NCI-H146 treated with DMSO at 0.1 percent for 48 hours (cell line): Measurements from ENCODE around the gene ZNF688.
"Not testable (repeated sequence)": the region's sequence is repeated elsewhere in the genome, so short reads cannot be mapped to it uniquely, and the experiment has no call there.

Experiments
- DNase-seq: peaks from one replicate; lab custom pipeline; 2025; ENCODE audit not compliant: unreplicated experiment; lab: John Stamatoyannopoulos, UW

ZNF688 gene

DNA sequence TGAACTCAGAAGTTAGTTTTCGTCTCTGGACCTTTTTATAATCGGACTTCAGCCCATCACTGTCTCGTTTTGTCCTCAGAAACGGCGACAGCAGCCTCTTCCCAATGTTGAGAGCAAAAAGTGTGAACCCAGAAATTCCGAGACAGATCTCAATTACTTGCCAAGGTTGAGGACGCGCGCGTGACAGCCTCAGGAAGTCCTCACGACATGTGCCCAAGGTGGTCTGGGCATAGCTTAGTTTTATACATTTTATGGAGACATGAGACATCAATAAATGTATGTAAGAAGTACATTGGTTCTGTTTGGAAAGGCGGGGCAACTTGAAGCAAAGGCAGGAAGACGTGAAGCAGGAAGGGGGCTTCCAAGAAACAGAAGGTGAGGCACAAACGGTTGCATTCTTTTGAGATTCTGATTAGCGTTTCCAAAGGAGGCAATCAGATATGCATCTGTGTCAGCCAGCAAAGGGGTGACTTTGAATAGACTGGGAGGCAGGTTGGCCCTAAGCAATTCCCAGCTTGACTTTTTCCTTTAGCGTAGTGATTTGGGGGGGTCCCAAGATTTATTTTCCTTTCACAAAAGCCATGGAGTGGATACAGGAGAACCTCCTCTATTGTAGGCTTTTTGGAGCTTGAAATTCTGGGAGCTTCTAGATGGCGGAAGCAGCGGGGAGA is 36.3 kb downstream of the ZNF688 start:
- DNase-seq, result no peak

DNA sequence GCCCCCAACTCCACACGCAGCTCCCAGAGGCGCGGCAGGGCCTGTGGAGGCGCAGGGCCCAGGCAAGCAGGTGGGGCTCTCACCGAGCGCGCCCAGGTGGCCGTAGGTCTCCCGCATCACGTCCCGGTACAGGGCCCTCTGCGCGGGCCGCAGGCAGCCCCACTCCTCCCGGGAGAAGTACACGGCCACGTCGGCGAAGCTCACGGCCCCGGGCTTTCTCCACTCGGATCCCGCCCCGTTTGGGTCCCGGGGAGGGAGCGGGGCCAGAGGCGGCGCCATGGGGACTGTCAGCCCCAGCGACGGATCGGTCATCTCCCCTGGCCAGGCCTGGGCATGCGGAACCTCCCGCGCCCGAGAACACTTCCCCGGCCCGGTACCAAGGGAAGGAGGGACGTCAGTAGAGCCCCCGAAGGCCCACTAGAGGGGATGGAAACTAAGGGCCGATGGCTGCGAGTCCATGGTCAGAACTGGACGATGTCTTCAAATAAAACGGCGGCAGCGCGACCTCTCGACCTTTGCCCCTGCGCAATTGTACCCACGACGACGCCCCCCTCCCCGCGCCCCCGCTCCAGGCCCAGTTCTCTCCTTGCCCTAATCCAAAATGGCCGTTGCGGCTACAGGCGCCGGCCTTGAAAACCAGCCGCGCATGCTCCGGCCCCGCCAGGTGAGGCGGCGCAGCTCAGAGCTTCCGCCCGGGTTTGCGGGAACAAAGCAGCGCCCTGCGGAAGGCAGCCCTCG is 37.0 kb downstream of the ZNF688 start, which contains the start of gene ZNF747:
TSS of gene ZNF747 (minus strand) at position 491 of the 738 bp plus-strand sequence. CDS start at position 312, 179 bp downstream.
- peak; percentile 83 for DNase-seq

- no peak for DNase-seq
These were observed 37.7 kb downstream of the ZNF688 start for GRCh38 chr16:30533748-30534367.

- no peak for DNase-seq
These were observed 38.4 kb downstream of the ZNF688 start for GRCh38 chr16:30533146-30533522.

- DNase-seq, result no peak
These were observed 39.0 kb downstream of the ZNF688 start for GRCh38 chr16:30532285-30533145.

- DNase-seq, result no peak
These were observed 41.1 kb downstream of the ZNF688 start for GRCh38 chr16:30530163-30531037.

DNA sequence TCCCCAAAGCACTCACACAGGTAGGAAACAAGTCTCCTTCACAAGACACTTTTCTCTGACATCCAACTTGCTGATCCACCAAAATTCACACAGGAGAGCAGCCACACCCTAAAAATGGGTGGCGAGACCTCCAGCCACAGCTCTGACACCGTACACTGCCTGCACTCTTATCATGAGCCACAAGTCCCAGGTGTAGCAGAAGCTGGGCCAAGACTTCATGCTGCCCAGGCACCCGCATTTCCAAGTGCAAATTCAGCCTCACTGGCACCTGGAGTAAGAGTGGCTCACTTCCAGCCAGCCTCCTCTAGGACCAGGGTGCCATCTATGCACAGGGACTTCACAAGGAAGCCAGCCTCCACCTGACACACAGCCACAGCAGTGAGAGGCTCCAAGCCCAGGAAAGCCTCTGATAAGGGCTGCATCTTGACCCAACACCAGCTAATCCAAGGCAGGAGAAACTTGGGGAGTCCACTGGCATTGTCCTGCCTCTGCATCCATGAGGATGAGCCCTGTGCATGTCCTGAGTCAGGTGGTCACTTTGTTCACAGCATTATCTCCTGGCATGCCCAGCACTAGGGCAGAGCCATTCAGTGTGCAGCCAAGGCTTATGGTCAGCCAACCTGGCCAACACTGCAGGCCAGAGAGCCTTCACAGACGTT is 42.6 kb downstream of the ZNF688 start:
- DNase-seq, result no peak

DNA sequence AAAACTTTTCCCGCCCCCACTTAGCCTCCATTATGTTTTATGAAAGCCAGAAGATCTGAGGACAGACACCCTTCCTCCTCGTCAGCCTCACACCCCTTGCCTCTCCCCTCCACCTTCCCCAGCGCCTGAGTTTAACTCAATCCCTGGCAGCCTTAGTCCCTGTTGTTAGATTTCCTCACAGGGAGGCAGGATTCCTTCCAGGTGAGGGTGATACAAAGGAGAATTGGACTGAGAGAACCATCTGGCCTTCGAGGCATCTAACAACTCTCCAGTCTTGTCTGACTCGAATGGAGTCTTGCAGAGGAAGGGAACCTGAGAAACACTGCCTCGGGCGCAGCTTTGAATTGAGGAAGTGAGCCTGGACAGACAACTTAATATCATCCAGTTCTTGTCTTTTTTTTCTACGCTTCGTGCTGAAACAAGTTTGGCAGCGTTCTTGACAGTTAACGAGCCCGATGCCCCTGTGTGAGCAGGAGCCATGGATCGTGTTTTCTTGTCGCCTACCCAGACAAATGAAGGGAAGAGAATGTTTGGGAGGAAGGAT is 43.8 kb downstream of the ZNF688 start:
- DNase-seq, result no peak

DNA sequence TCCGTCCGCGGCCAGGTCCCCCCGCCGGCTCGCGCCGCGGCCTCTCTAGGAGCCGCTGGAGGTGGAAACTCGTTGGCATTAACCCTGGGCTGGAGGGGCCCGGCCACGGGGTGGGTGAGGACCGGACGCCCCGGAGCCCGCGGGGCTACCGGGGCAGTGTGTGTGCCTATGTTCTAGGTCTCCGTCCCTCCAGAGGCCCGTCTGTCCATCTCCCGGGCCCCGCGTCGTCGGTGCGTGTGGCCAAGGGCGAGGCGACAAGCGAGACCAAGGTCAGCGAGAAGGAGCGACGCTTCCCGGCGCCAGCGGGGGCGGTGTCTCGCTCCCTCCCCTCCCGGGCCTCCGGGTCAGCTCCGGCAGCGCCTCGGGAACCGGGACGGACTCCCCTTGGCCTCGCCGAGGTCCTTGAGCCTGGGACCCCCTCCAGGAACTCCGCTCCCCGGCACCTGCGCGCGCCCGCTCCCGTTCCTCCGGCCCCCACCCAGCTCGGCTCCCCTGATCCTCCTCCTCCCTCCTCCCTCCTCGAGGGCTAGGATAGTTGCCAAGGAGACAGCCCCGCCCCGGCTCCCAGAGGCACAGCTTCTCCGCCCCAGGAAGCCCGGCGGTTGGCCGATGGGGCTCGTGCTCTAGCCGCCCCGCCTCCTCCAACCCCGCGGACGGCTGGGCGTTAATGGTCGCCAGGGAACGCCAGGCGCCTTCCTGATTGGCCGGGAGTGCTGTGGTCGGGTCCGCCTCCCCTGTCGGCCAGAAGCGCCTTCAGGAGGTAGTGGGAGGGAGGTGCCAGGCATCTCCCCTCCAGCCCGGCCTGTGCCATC is 44.5 kb downstream of the ZNF688 start:
- DNase-seq, result peak; percentile 99

DNA sequence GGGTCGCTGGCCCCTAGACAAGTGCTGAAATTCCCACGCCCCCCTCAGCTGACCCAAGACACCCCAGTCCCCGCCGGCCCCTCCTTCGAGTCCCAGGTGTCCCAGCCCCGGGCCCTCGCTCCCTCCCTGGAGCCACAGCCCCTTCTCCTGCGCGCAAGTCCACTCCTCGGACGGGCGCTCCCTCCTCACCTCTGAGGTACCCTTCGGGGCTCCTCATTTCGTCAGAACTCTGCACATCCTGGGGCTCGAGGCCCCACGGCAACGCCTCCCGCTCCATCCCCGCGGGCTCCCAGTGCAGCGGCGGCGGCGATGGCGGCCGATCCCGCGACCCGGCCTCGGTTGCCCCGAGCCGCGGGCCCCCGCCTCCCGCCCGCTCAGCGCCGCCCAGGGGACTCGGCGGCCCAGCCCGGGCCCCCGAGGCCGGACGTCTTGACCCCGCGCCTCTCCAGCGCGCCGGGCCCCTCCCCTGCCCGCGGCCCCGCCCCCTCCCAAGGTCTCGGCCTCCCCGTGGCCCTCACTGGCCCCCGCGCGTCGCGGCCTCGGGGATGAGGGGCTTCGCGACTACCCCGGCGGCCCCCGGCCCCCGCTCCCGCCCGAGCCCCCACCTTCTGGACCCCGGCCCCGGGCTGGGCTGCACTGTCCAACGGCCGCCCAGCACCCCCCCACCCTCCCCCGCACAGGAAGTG is 45.2 kb downstream of the ZNF688 start, which contains the start of gene ZNF768:
TSS of gene ZNF768 (minus strand) at position 430 of the 686 bp plus-strand sequence. CDS start at position 277, 153 bp downstream.
- no peak for DNase-seq

DNA sequence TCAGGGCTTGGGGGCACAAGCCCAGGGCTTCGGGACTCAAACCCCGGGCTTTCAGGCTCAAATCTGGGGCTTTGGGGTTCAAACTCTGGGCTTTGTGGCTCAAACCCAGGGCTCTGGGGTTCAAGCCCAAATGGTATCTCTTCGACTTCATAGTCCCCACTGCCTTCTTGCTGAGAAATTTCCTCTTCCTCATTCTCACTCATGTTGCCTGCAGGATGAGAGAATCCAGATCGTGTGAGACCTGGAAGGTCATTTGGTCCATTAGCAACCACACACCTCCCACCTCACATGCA is 45.7 kb downstream of the ZNF688 start:
- DNase-seq, result no peak

DNA sequence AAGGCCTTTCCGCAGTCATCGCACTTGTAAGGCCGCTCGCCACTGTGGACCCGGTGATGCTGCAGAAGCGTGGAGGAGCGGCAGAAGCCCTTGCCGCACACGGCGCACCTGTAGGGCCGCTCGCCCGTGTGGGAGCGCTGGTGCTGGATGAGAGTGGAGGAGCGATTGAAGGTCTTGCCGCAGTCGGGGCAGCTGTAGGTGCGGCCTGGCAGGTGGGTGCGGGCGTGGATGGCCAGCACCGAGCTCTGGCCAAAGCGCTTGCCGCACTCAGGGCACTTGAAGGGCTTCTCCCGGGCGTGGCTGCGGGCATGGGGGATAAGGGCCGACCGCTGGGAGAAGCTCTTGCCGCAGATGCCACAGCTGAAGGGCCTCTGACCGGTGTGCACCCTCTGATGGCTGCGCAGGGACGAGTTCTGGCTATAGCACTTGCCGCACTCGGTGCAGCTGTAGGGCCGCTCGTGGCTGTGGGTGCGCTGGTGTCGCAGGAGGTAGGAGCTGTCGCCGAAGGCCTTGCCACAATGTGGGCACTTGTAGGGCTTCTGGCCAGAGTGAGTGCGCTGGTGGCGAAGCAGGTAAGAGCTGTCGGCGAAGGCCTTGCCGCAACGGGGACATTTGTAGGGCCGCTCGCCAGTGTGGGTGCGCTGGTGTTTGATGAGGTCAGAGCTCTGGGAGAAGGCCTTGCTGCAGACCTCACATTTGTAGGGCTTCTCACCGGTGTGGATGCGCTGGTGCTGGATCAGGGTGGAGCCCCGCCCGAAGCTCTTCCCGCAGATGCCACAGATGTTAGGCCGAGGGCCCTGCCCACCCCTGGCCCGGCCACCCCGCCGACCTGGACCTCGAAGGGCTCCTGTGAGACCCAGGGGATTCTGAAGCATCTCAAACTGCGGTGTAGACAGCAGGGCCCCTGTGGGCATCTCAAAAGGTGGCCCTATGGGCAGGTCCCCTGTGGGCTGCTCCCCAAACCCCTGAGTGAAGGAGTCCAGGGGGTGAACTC is 46.6 kb downstream of the ZNF688 start:
- no peak for DNase-seq

GRCh38 chr16:30523768-30524574 is 47.5 kb downstream of the ZNF688 start:
- no peak for DNase-seq

DNA sequence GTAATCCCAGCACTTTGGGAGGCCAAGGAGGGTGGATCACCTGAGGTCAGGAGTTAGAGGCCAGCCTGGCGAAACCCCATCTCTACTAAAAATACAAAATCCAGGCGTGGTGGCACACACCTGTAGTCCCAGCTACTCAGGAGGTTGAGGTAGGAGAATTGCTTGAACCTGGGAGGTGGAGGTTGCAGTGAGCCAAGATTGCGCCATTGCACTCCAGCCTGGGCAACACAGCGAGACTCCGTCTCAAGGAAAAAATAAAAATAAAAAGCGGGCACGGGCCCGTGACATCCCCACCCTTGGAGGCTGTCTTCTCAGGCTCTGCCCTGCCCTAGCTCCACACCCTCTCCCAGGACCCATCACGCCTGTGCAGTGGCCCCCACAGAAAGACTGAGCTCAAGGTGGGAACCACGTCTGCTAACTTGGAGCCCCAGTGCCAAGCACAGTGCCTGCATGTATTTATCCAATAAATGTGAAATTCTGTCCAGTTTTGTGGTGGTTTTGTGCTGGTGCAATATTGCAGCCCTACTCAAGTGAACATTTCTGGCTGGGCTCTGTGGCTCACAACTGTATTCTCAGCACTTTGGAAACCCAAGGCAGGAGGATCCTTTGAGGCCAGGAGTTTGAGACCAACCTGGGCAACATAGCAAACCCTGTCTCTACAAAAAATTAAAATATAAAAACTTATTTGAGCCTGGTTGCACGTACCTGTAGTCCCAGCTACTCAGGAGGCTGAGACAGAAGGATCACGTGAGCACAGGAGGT is 48.6 kb downstream of the ZNF688 start:
- not testable (repeated sequence) for DNase-seq
